Stimulated activated CD4-positive, alpha-beta T cell treated with anti-CD3 and anti-CD28 coated beads, Interleukin-1b, Interleukin-23, amount 100 ng/mL, for 4 hours (primary cell): ENCODE data around the gene HDAC7.
"Not testable (repeated sequence)": the region's sequence is repeated elsewhere in the genome, so short reads cannot be mapped to it uniquely, and the experiment has no call there.

Experiments used
- DNase-seq, 2 donors: peaks; one replicate each; pipeline ENCODE4 v3.0.0-alpha.2; 2020; ENCODE audit warnings: low read depth in 2 of 2

The HDAC7 gene

DNA sequence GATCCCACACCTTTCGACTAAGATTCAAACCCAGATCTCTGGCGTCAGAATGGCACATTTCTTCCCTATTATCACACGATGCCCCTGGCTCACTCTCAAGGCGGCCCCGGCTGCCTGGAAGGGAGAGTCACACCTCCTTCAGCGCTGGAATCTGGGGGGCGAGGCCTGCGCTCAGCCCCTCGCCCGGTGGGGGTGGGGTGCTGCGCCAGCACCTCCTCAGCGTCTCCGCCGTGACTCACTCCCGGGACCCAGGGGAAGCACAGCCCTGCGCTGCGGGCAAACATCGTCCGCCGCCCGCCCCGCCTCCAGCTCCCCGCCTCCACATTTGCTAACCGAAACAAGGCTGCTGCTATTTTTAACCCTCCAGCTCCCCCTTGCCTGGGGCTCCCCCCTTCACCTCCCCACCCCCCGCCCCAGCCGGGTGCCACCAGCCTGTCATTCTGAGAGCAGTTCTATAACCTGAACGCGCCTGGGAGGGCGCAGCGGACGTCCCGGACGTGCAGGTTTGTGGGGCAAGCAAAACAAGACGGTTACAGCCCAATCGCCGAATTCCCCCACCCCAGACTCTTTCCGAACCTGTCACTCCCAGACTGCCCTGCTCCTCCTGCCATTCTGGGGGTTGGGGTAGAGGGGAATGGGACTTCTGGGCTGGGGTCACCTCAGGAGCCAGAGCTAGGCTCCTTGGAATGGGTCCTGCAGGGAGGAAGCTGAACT is 6.7 kb downstream of the HDAC7 start:
- DNase-seq: peak; percentile 88 to 93

DNA sequence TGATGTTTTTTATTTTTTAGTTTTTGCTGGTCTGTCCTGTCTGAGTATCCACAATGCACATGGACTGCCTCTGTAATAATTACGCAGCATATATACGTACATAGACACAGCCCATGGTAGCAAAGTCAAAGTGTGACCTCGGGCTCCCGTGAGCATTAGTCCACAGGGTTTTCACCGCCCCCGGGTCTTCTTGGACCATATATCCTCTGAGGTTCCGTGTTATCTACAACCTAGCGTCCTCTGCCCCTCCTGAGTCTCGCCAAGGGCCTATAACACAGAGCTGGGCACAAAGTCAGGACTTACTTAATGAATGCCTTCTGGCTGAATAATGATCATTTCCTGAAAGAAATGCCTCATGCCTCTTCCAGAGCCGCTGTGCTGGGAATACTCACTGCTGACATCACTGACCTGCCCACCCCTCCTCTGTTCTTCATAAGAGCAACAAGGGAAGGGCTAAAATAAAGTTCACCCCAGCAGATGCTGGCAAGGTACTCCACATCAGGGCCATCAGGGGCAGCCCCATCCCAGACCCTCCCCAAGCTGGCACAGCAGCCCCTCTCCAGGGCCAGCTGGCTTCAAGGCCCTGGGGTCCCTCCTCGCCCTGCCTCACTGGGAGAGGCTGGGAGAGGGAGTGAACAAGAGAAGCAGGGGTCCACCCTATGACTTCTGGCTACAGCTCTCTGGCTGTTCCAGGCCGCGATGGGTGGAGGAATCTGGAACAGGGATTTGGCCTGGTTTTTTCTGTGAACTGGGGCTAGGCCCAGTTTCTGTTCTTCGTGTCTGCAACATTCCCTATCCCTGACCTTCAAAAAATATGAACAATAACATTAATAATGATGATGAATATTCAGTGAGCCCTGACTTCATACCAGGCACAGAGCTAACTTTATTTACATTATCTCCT is 7.9 kb downstream of the HDAC7 start:
- no peak for DNase-seq

DNA sequence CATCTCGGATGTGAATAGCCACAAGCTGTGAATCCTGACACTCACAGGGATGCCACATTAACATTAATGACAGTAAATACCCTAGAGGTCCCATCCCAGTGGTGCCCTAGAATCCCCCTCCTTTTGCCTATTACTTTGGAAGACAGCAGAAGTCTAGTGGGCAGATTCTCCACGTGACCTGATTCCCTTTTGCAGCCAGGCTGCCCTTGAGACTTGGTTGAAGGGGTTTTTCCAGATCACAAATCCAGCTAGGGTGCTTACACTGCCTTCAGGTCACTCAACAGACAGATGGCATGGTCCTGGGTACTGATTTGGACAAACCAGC is 8.7 kb downstream of the HDAC7 start:
- DNase-seq: no peak

DNA sequence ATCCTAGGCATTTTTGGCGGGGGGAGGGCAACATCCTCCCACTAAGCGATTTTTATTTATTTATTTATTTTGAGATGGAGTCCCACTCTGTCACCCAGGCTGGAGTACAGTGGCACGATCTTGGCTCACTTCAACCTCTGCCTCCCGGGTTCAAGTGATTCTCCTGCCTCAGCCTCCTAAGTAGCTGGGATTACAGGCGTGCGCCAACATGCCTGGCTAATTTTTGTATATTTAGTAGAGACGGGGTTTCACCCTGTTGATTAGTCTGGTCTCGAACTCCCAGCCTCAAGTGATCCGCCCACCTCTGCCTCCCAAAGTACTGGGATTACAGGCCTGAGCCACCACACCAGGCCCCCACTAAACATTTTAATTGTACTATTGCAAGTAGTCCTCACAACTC is 10.2 kb downstream of the HDAC7 start:
- DNase-seq: not testable (repeated sequence)

DNA sequence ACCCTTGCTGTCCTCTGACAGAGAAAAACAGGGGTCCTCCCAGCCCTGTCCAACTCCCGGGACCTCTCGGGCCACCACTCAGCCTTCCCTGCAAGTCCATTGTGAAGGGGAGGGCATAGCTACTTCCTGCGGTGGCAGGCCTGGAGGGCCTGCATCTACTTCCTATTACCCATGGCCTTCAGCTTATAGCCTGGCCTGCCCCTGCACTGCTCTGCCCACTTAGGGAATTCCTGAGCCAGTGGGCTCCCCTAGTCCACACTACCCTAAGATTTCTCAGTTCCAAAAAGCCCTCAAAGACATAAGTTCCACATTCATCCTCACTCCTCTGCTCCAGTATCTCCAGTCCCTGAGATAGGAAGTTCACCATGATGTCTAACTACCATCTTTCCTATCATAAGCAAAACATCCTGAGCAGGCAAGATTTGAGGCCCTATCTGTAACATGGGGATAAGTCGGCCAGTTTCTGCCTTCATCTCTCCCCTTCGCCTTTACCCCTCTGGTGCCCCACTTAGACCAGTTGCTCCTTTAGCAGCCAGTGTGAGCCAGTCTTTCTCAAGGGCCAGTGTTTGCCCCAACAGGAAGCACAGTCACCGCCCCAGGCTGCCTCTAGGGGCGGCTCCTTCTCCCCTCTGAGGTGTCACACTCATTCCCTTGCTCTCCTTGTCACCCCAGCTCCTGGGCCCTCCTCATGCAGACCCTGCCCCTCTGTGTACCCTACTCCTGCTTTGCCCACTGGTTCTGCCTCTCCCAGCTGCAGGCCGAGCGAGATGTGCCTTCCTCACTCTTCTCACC is 10.9 kb downstream of the HDAC7 start:
- DNase-seq: no peak

DNA sequence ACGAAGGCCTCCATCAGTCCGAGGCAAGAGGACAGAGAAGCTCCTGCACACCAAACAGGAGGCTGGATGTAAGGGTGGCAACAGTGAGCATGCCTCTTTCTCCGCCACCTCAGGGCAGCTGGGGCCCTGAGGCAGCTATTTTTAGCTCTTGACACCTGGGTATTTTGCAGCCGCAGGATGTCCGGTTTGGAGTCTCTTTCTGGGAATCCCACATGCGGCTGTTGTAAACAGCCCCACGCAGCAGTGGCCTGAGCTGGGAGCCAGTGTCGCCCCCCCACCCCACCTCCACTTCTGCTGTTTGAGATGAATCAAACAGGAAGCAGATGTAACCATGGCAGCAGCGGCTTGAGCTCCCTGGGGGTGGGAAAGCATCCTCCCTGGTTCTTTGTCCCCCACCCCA is 11.7 kb downstream of the HDAC7 start:
- DNase-seq: peak; percentile 64 to 66

DNA sequence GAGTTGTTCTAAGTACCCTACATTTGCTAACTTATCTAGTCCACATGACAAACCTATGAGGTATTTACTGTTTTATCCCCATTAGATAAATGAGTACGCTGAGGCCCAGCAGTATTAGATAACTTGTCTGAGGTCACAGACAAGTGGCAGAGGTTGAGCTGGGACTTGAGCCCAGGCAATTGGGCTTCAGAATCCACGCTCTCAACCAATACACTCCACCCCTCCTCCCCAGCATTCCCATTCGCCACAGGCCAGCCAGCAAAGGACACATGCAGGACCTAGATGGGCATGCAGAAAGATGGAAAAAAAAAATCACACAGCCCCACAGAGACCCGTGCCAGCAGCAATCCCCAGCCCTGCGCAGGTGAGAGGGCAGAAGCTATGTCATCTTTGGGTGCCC is 12.4 kb downstream of the HDAC7 start:
- no peak for DNase-seq

DNA sequence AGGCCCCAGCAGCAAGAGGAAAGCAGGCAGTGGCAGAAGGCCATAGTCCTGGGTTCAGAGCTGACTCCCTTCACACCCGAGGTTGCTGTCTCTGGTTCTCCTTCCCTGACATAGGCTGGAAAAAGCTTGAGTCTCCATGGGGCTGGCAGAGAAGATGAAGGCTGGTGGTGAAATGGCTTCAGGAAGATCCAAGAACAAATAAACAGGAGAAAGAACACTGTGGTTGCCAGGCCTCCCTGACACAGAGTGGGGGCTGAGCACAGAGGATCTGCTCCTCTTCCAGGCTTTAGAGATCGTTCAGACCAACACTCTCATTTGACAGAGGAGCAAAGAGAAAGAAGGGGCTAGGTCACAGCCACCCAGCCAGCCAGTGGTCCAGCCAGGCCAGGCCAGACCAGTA is 14.3 kb downstream of the HDAC7 start:
- DNase-seq: no peak

DNA sequence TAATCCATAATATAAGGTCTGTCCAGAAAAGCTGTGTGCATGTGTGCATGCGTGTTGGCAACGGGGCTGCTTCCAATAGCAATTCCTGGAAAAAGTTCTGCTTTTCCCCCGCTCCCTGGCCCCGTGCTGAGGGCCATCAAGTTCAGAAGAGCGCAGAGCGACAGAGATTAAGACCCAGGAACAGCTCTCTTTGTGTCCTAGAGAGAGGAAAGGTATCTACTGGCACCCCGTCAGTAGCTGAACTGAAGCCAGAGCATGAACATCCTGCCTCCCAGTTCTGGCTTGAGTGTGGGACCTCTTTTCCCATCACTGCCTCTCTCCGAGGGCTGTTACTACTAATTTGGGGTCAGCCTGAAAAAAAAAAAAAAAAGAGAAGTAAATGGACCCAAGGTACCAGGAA is 15.5 kb downstream of the HDAC7 start:
- DNase-seq: no peak

DNA sequence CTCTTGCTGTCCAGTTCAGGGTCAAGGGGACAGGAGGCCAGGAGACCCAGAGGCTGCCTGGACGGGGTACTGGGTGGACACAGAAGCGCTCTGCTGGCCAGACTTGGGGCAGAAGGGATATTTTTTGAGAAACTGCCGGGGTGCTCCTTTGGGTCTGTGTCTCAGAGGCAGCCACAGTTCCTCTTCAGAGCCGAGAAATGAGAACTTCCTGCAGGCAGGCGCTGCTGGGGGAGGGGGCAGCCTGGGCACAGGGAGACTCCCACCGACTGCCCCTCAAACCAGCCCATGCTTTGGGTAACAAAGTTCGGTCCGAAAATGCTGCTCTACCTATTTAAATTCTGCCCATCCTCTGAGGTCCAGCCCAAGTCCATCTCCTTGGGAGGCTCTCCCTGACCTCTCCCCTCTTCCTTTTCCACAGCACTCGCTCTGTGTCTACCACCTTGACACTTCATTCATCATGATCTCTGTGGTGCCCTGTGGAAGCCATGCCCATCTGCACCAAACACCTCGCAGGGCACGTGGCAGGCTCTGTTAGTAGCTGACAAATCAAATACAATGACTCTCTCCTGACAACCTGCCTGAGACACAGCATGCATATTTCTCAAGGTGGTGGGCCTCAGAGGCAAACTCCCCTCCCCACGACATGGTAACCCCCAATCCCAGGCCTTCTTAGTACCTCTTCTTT is 16.4 kb downstream of the HDAC7 start:
- DNase-seq: no peak

DNA sequence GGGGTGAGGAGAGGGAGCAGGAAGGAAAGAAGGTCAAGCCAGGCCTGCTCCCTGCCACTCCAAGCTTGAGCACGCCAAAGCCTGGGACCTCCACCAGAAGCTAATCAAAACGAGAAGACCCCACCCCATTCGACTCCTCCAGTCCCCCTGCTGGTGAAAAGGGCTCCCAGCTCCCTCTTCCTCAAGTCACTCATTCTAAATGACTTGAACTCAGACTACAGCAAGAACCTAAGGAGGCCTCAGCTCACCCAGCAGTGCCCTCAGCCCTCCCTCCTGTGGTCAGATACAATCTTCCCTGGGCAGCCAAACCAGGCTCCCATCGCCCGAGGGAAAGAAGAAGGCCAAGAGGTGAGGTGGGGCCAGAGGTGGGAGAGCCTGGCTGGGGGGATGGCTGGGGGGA is 17.4 kb downstream of the HDAC7 start:
- DNase-seq: no peak

DNA sequence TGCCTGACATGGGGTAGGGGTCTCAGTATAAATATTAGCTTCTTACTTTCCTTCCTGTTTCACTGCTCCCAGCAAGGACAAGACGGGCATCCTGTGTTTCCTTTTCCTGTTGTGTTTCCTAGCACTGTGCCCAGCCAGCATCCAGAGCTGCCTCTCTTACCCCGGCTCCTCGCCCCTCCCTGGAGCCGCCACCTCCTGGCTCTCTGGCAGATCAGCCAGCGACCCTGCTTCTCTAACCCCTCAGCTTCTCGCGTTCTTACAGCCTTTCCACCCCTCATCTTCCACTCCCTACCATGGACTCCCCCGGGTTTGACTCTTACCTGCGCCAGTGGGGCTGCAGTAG is 17.8 kb downstream of the HDAC7 start:
- DNase-seq: no peak

DNA sequence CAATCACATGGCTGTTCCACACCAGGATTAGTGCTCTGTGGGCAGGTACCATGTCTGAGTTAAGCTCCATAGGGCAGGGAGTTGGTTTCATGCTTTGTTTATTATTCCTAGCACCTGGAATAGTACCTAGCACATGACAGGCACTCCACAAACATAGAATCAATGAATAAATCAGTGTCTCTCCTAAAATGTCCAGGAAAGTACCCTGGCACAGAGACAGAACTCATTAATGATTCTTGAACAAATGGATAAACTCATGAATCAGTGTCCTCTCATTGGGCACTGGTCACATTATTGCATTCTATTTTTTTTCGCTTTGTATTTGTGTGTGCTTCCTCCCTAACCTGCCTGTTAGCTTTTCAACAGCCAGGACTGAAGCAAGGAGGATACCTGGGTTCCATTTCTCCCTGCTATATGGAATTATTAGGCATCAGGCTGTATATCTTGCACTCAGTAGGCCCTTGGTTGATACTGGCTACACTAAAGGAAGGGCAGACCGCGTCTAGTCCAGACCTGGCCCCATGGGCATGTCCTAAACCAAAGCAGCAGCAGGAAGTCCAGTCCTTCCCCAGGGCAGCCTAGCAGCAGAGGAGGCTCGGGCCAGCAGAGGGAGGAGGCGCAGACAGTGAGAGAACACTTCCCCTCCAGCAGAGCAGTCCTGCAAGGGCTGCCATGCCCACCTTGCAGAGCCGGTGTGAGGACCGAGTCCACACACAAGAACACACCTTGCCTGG is 18.4 kb downstream of the HDAC7 start:
- DNase-seq: no peak

DNA sequence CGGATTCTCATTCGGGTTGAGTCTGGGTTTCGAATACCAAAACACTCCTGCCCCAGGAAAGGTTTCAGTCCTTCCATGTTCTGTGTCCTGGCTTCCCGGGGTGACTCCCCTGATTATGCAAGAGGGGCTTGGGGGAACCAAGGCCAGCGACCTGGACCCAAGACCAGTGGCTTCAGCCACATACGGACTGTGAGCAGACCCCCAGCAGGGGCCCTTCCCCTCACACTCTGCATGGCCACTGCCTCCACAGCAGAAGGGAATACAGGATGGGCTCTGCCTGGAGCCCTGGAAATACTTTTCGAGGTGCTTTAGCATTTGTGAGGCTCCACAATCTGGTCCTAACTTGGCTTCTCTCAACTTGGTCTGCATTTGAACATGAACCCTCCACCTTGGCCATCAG is 19.1 kb downstream of the HDAC7 start:
- no peak for DNase-seq

DNA sequence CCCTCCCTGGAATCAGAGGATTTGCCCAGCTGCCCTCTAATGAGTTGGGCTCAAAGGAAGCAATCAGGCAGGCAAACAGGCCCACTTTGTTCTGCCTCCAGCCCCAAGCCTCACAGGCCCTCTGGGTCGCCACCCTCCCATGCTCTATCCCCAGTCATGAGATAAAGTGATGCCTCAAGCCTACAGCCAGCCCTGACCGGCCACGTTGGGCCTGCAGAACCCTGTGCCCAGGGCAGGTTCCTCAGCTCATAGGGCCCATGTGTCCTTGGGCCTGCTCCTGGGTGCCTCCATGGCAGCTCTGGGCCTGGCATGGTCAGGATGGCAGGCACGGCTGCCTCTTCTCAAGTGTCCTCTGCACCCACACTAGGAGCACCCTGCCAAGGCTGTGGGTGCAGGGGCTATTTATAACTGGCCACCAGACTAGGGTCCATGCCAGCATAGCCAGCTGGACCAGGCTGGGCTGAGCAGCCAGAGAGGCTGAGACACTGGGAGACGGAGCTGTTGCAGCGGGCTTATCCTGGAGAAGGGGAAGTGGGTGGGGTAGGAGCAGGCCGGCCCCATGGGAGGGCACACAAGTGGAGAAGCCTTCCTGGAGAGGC is 20.2 kb downstream of the HDAC7 start:
- no peak for DNase-seq

DNA sequence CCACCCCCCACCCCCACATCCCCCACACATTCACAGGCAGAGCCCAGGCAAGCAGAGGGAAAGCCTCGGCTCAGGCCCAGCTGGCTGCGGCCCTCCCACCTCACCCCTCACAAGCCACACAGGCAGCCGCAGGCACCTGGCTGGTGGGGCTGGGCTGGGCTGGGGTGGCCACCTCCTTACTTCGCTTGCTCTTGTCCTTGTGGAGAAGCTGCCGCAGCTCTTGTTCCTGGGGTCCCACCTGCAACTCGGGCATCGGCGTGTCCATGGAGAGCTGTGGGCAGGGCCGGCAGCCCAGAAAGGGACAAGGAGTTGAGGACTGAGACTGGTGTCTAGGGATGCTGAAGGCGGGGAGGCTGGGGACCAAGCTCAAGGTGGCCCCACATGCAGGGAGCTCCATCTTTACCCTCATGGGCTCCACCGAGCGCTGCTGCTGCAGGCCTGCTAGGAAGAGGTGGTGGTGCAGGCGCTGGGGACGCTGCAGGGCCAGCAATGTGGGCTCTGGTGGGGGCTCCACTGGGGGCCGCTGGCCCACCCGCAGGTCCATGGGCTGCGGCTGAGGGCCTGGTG is 21.2 kb downstream of the HDAC7 start:
- no peak for DNase-seq

DNA sequence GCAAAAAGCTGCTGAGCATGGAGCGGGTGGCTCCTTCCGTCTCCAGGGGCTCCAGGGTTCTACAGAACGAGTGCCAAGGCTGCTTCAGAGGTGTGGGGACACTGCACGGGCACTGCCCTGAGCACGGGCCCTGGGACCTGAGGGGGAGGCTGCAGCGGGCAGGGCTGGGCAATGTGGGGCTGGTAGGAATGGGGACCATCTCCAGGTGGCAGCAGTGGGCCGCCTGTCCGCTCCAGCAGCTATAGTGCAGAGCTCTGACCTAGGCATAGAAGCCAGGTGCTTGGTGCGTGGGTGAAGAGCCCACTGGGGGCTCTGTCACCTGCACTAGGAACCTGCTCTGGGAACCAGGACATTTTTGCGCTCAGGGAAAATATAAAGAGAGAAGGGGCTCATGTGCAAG is 22.3 kb downstream of the HDAC7 start:
- no peak for DNase-seq

DNA sequence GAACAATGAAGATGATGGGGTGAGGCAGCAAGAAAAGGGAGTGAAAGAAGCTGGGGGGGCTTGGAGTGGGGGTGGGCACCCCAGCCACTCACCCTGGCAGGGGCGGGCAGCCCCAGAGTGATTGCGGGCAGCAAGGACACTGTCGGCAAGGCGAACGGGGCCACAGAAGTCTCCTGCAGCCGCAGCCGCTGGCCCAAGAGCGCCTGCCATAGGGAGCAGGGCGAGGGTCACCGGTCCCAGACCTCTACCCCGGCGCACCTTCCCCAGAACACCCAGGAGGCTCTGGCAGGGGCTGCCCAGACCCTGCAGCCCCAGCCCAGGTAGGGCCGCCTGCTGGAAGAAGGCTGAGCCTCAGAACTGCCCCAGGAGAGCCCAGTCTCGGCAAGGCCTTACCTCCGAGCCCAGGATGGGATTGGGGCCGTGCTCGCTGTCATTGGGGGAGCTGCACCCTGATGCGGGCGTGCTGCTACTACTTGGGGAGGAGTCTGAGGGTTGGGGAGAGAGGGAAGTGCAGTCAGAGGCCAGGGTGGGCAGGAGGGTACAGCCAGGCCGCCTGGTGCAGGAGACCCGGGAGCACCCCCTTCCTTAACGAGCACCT is 23.8 kb downstream of the HDAC7 start:
- DNase-seq: no peak

DNA sequence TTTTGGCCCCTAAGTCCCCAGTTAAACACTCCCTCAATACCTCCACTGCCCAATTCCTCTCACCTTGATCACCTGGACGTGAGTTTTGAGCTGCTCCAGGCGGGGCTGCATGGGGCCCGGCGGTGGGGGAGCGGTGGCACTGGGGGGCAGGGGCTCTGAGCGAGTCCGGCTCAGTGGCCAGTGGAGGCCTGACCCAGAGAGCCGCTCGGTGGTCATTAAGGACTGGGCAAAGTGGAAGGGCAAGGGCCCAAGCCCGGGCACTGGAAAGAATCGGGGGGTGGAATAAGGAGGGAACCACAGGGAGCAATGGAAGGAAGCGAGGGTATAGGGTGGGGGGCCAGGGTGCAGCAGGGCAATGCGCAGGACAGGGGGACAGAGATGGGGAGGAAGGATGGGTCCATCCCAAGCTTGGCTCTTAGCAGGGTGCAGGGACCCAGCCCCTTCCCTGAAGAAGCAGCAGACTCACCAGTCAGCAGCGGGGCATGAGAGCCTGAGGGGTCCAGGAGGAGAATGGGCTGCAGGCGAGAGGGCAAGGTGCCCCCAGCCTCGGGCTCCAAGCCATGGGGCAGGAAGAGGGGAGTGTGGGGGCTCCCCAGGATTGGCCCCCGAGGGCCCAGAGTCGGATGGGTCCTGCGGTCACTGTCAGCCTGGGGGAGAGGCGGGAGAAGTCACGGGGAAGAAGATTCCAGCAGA is 24.4 kb downstream of the HDAC7 start:
- no peak for DNase-seq

DNA sequence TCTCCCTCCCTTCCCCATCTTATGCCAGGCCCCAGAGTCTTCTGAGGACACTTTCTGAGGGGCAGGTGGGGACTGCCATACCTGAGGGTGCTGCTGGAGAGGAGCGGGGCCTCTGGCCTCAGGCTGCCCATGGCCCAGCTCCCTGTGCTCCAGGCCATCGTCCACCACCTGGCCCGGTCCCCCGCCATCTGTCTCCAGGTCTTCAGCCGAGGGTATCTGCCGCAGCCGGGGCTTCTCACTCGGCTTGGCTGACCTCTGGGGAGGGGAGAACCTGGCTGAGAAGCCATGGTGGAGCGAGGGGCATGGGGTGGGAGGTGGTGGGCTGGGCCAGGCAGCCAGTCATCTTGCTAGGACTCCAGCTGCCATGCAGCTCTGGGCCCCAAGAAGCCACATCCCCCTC is 25.0 kb downstream of the HDAC7 start:
- DNase-seq: no peak
